Measurements from ENCODE around the gene CYP2D6. TPM values are rescaled to one million over a fixed set of nuclear protein-coding genes. Genes with fewer than 3 reads are reported as not detected.

CYP2D6 gene
- total RNA-seq, 1 donor from 2014 or later = 2.7 TPM

DNA sequence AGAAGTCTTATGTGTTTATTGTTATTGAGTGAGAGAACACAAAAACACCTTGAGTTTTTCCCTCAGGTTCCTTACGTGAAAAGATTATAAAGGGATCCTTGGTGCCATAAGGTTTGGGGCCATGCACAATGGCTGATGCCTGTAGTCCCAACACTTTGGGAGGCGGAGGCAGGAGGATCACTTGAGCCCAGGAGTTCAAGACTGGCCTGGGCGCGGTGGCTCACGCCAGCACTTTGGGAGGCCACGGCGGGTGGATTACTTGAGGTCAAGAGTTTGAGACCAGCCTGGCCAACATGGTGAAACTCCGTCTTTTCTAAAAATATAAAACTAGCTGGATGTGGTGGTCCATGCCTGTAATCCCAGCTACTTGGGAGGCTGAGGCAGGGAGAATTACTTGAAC lies 45.7 kb downstream of the CYP2D6 start:
- DNase-seq (ENCODE audit: low spot score) = no peak

DNA sequence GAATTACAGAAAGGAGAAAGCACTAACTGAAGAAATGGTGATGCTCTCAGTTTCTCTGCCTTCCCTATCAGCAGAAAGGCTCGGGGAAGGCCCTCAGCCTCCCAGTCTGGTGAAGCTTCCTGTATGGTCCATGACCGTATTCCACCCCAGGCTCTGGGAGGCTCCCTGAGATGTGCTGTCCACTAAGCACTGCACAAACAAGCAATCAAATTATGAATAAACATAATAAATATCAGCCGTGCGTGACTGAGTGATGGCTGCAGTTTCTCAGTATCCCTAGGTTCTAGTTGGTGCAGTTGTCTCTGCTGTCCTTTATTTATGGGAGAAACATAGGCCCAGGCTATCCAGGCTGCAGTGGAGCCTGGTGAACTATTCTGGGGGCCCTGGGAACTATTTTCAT lies 47.5 kb downstream of the CYP2D6 start:
- no peak for DNase-seq (ENCODE audit: low spot score)

DNA sequence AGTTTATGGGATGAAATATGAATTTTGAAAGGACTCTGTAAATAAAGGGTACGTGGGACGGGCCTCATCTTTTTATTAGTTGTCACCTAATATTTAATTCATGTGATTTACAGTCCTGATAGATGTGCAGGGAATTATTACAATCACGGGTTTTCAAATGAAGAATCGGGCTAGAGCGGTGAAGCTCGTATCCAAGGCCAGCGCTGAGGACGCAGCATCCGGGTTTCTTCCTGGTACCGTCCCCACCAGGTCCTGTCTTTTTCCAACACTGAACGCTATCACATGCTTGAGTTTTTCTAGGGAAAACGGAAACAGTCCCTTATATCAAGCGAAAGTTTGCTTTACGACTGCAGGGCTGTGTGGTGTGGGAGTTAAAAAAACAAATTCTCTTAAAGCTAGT lies 50.3 kb downstream of the CYP2D6 start:
- no peak for DNase-seq (ENCODE audit: low spot score)

DNA sequence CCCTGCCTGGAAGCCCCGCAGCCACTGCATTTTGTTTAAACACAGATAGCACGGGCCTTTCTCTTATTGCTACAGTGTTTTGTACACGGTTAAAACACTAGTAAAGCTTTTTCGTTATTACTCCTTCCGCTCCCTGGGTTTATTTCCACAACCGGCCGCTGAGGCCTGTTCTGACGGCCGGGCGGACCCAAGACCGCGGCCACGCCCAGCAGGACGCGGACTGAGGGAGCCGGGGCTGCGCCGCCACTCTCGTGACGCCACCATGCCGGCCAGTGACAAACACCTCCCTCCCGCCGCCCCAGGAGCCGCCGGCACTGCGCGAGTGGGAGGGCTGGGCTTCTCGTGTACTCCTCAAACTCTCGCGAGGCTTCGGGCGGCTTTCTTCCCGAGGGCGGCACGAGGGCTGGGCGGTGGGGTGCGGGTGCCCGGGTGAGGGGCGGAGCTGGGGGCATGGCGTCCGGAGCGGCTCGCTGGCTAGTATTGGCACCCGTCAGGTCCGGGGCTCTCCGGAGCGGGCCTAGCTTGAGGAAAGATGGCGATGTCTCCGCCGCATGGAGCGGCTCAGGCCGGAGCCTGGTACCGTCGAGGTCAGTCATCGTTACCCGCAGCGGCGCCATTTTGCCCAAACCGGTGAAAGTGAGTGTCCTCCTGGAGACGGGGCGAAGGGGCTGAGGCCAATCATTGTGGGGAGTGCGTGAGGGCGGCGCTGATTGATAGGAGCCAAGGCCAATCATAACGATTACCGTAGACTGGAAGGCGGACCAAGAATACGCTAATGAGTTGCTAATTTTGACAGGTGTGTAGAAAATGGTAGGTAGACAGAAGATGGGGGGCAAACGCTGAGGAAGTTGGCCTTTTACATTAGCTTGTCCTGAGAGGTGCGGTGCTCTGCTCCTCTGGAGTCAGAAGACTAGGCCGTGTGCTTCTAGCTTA lies 51.0 kb downstream of the CYP2D6 start, which contains the start of gene SMDT1:
Gene SMDT1, plus strand, starts transcription at position 382 of the 933 bp plus-strand sequence. Its CDS starts 69 bp downstream, at position 451.
- peak; percentile 99 for DNase-seq (ENCODE audit: low spot score)

DNA sequence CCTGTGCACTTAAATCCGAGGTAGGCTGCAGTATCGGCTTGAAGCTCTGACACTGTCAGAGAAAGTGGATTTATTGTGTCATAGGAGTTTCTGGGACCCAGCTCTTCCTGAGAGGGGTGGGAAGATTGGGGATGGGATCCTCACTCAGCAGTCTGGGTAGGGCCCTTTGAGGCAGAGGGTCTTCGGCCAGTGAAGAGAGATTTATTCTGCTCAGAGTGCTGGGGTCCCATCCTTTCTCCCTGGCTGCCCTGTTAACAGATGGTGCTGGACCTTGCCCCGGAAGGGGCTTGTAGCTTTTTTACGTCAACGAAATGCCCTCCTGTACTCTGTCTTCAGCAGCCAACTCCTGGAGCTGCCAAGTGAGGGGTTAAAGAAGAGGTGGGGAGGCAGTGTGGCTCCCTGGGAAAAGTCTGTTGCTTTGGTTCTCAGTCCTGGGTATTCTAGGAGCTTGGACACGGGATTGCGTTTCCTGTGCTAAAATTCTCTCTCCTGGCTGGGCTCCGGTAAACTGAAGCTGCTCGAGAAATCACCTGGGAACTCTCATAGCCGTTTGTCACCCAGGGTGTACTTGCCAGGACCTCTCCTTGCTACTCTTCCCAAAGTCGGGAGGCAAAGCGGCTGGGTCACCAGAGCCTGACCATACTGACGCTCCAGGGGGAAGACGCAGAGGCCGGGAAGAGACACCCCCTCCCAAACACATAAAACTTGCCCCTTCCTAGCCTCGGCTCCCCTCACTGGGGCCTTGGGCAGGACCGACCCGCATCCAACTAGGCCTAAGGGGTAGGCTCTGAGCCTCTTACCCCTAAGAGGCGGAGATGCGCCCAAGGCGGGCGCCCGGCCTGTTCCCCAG lies 51.9 kb downstream of the CYP2D6 start:
- DNase-seq (ENCODE audit: low spot score) = no peak

DNA sequence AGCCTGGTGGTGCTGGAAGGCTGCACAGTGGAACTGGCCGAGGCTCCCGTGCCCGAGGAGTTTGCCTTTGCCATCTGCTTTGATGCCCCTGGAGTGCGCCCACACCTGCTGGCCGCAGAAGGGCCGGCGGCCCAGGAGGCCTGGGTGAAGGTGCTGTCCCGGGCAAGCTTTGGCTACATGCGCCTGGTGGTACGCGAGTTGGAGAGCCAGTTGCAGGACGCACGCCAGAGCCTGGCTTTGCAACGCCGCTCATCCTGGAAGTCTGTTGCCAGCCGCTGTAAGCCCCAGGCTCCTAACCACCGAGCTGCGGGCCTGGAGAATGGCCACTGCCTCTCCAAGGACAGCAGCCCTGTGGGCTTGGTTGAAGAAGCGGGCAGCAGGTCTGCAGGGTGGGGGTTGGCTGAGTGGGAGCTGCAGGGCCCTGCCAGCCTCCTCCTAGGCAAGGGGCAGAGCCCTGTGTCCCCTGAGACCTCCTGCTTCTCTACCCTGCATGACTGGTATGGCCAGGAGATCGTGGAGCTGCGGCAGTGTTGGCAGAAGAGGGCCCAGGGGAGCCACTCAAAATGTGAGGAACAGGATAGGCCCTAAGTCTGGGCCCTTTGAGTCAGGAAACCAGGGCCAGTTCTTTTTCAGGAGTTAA lies 53.0 kb downstream of the CYP2D6 start:
- DNase-seq (ENCODE audit: low spot score) = no peak

DNA sequence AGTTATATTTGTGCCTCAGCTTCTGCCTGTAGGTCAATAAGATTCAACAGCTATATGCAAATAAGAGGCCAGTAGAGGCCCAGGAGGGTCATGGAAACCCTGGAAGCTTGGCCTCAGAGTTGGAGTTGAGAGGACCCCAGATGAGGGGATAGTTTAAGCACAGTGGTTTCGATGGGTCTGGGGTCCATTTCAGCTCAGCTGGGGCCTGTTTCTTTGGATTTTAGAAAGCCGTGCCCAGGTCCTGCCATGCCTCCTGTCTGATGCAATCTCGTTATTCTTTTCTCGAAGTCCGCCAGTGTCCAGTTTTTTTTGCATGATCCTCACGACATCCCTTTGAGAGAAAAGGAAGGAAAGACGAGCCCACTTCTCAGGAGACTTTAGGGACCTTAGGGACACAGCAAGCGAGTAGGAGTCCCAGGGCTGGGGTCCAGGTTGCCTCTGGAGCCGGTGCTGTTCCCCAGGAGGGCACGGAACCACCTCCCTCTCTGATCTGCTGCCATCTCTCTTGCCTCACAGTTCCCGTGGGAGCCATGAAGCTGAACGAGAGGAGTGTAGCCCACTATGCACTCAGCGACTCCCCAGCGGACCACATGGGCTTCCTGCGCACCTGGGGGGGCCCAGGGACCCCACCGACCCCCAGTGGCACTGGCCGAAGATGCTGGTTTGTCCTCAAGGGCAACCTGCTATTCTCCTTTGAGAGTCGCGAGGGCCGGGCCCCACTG lies 53.7 kb downstream of the CYP2D6 start:
- no peak for DNase-seq (ENCODE audit: low spot score)

Other genes with a start within 250 kb of the CYP2D6 start
- gene SHISA8, start 215.7 kb downstream of the CYP2D6 start, total RNA-seq = 1.4 TPM
- gene TNFRSF13C, start 204.0 kb downstream of the CYP2D6 start, total RNA-seq = 0.55 TPM
- gene CENPM, start 183.7 kb downstream of the CYP2D6 start, total RNA-seq = 3.2 TPM
- gene SEPTIN3, start 161.4 kb downstream of the CYP2D6 start, total RNA-seq = 0.60 TPM
- gene WBP2NL, start 132.0 kb downstream of the CYP2D6 start, total RNA-seq = 1.6 TPM
- gene NAGA, start 60.0 kb downstream of the CYP2D6 start, total RNA-seq = 45.0 TPM
- gene PHETA2, start 56.6 kb downstream of the CYP2D6 start, total RNA-seq = 10.3 TPM
- gene SMDT1, start 51.1 kb downstream of the CYP2D6 start, total RNA-seq = 121 TPM
- gene NDUFA6, start 40.0 kb downstream of the CYP2D6 start, total RNA-seq = 77.9 TPM
- 50.2 TPM for gene TCF20, start 139.8 kb upstream of the CYP2D6 start, total RNA-seq